ENCODE measurements around the gene SLC39A5.
"Not testable (repeated sequence)": the region's sequence is repeated elsewhere in the genome, so short reads cannot be mapped to it uniquely, and the experiment has no call there.

SLC39A5 gene

DNA sequence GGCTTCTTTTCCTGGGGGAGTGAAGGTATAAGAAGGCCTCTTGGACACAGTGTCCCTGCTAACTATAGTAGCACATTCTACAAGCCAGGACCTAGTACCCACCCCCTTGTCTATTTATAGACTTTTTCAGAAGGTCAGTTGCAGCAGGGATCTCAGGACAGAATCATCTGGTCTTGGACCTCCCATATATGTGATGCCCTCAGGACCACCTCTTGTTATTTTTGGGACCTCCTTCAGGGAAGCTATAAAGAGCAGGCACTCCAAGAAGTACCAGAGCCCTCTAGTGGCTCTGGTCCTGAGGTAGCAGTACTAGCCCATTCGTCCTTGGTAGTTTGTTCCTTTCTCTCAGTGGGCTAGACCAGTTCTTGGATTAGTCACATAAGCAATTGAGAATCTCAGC lies 41.2 kb downstream of the SLC39A5 start:
- TF ChIP-seq, protein P1, sequence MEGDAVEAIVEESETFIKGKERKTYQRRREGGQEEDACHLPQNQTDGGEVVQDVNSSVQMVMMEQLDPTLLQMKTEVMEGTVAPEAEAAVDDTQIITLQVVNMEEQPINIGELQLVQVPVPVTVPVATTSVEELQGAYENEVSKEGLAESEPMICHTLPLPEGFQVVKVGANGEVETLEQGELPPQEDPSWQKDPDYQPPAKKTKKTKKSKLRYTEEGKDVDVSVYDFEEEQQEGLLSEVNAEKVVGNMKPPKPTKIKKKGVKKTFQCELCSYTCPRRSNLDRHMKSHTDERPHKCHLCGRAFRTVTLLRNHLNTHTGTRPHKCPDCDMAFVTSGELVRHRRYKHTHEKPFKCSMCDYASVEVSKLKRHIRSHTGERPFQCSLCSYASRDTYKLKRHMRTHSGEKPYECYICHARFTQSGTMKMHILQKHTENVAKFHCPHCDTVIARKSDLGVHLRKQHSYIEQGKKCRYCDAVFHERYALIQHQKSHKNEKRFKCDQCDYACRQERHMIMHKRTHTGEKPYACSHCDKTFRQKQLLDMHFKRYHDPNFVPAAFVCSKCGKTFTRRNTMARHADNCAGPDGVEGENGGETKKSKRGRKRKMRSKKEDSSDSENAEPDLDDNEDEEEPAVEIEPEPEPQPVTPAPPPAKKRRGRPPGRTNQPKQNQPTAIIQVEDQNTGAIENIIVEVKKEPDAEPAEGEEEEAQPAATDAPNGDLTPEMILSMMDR (conservative IDR thresholded peaks at IDR 0.05; ENCODE audit: control insufficient read depth, insufficient read depth, low read depth, low read length): peak; percentile 50
- no peak overlapping the region for H3K4me3 ChIP-seq (ENCODE audit: control insufficient read depth, low read depth, low read length)
- peak; percentile 48 for DNase-seq (ENCODE audit: low read depth)

DNA sequence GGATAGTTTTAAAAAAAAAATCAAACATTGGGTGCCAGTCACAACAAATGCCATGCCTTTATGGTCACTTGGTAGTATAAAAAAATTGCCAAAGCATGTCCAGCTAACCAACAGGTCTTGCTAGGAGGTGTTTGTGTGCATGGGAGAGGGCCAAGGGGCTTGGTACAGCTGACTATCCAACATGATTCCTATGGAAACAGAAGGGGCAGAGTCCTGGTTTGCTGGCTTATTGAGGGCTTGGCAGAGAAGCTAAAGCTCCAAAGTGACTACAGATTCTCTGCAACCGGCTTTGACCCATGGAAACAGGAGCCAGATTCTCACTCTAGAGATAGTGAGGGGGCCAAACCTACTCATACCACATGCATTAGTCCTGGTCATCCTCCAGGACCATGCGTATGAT lies 42.6 kb downstream of the SLC39A5 start:
- DNase-seq (ENCODE audit: low read depth); H3K4me3 ChIP-seq (ENCODE audit: control insufficient read depth, low read depth, low read length): not testable (repeated sequence)

DNA sequence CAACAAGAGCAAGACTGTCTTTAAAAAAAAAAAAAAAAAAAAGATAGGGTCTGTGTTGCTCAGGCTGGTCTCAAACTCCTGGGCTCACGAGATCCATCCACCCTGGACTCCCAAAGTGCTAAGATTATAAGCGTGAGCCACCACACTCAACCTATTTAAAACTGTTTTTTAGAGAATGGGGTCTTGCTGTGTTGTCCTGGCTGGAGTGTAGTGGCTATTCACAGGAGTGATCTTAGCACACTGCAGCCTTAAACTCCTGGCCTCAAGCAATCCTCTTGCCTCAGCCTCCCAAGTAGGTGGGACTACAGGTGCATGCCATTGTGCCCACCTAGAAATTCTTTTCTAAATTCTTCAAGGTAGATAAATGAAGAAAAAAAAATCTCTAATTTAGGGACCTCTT lies 44.4 kb downstream of the SLC39A5 start:
- TF ChIP-seq, protein P1 (conservative IDR thresholded peaks at IDR 0.05; ENCODE audit: control insufficient read depth, insufficient read depth, low read depth, low read length): no peak
- no peak overlapping the region for H3K4me3 ChIP-seq (ENCODE audit: control insufficient read depth, low read depth, low read length)
- no peak for DNase-seq (ENCODE audit: low read depth)

DNA sequence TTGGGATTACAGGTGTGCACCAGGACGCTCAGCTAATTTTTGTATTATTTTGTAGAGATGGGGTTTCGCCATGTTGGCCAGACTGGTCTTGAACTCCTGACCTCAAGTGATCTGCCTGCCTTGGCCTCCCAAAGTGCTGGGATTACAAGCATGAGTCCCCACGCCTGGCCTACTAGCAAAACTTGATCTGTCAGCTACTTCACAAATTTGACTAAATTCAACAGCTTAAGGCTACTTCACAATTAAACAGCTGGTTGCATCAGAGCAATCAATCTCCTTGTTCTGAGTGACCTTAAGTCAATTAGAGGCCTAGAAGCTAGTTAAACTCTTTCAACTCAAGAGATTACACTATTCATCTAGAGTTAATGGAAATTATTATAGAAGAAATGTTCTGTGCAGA lies 49.1 kb downstream of the SLC39A5 start:
- no peak for DNase-seq (ENCODE audit: low read depth)
- TF ChIP-seq, protein P1 (conservative IDR thresholded peaks at IDR 0.05; ENCODE audit: control insufficient read depth, insufficient read depth, low read depth, low read length): no peak
- H3K4me3 ChIP-seq (ENCODE audit: control insufficient read depth, low read depth, low read length): no peak overlapping the region

DNA sequence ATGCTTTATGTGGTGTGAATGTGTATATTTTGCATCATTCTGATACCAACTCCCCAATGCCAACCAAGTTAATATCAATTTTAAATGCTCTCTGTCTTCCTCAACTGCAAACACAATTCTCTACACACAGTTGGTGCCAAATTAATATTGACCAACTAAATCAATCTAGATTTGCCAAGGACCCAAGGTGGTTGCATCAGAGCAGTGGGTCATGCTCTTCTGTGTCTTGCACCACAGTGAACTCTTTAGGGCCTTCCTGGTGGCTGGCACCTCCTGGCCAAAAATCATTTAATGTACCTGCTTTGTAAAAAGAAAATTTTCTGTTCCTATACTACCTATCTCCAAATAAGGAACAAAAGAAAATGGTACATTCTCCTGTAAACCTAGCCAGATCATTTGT lies 51.0 kb downstream of the SLC39A5 start:
- H3K4me3 ChIP-seq (ENCODE audit: control insufficient read depth, low read depth, low read length): no peak overlapping the region
- no peak for DNase-seq (ENCODE audit: low read depth)
- TF ChIP-seq, protein P1 (conservative IDR thresholded peaks at IDR 0.05; ENCODE audit: control insufficient read depth, insufficient read depth, low read depth, low read length): no peak

DNA sequence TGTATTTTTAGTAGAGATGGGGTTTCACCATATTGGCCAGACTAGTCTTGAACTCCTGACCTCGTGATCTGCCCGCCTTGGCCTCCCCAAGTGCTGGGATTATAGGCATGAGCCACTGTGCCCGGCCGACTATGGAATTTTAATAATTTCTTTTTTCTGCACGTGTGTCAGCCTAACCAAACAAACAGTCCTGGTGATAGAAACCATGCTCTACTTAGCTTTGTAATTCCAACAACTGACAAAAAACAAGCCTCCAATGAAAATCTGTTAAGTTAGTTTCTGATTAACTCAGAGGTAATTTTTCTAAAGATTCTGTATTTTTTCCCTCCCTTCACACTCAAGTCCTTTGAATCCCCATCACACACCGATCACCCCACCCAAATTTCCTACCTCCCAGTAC lies 52.2 kb downstream of the SLC39A5 start:
- DNase-seq (ENCODE audit: low read depth): no peak
- TF ChIP-seq, protein P1 (conservative IDR thresholded peaks at IDR 0.05; ENCODE audit: control insufficient read depth, insufficient read depth, low read depth, low read length): no peak
- H3K4me3 ChIP-seq (ENCODE audit: control insufficient read depth, low read depth, low read length): no peak overlapping the region

DNA sequence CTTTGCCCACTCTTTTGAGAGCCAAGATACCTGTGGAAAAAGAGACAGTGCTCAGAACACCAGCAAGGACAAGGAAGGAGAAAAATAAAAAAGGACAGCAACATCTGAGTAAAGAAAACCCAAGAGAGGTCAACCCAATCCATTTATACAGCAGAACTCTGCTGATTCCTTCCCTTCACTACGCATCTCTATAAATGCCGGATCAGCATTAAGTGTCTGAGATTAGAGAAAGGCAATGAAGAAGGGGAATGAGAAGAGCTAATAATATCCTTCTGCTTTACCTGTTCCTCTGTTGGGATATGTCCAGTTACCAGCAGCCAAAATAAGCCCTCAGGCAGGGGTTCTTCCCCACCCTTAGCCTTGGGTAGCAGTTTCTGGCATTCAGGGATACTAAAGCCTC lies 52.7 kb downstream of the SLC39A5 start:
- TF ChIP-seq, protein P1 (conservative IDR thresholded peaks at IDR 0.05; ENCODE audit: control insufficient read depth, insufficient read depth, low read depth, low read length): no peak
- no peak overlapping the region for H3K4me3 ChIP-seq (ENCODE audit: control insufficient read depth, low read depth, low read length)
- no peak for DNase-seq (ENCODE audit: low read depth)

DNA sequence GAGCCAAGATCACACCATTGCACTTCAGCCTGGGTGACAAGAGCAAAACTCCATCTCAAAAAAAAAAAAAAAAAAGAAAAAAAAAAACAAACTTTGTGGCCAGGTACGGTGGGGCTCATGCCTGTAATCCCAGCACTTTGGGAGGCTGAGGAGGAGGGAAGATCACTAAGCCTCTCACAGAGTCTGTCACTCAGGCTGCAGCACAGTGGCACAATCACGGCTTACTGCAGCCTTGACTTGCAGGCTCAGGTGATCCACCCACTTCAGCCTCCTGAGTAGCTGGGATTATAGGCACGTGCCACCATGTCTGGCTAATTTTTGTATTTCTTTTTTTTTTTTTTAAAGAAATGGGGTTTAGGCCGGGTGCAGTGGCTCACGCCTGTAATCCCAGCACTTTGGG lies 54.4 kb downstream of the SLC39A5 start:
- not testable (repeated sequence) for H3K4me3 ChIP-seq (ENCODE audit: control insufficient read depth, low read depth, low read length); DNase-seq (ENCODE audit: low read depth)

Measured in fibroblast of mammary gland (primary cell).